Stimulated activated CD8-positive, alpha-beta memory T cell treated with anti-CD3 and anti-CD28 coated beads, Interleukin-4, amount 100 ng/mL, for 4 hours (primary cell): ENCODE data around the gene H19.

Experiments
- DNase-seq, 2 donors: peaks; one replicate each; pipeline ENCODE4 v3.0.0-alpha.2; 2020; ENCODE audit warnings: low read depth in 2 of 2, low spot score in 1 of 2

H19 gene

GRCh38 chr11:1947592-1948237 lies 49.9 kb downstream of the H19 start:
- DNase-seq, result no peak

DNA sequence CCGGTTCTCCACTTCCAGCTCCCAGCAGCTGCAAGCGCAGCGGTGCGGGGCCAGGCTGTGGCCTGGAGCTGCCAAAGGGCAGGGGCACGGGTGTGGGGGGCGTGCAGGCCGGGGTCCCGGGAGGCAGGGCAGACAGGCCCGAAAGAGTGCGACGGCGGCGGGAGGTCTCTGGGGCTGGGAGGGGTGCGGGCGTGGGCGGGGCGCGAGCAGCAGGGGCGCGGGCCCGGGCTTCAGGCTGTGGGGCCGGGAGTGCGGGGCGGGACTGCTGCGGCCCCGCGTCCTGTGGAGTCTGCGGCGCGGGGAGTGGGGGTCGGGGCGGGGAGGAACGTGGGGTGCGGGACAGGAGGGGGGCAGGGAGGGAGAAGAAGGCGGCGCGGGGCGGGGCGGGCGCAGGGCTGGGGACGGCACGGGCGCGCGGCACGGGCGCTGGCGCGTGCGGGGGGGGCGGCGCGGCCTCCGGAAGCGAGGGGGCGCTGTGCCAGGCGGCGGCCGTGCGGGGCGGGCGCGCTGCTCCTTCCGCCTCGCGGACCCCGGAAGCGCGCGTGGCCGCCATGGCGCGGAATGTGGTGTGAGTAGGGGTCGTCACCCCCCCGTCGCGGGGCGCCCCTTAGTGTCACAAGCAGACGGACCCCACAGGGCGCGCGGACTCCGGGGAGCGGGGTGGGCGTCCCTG lies 50.7 kb downstream of the H19 start, which contains the start of gene MRPL23:
Gene MRPL23 (plus strand): TSS at position 521 of the 673 bp plus-strand sequence. CDS start 31 bp downstream, at position 552.
- DNase-seq, result no peak
